Epithelial cell of esophagus (primary cell): ENCODE measurements around the gene GPC5.

Source experiments
- DNase-seq: peaks from one replicate; pipeline ENCODE4 v3.0.0; 2010; ENCODE audit warnings: low read depth
- H3K4me3 ChIP-seq: 2 replicates; pipeline ENCODE4 v1.5.1; 2011; ENCODE audit warnings: mild to moderate bottlenecking, low read length, control low read depth
- CTCF ChIP-seq: IDR thresholded peaks from 2 replicates; pipeline ENCODE4 v1.5.1; 2011; ENCODE audit warnings: low read depth, mild to moderate bottlenecking, low read length, control low read depth, inconsistent platforms; ENCODE audit not compliant: insufficient read depth; ENCODE audit errors: missing control alignments

GPC5 gene

GRCh38 chr13:92390217-92390616 is 991.8 kb downstream of the GPC5 start:
- no peak for TF ChIP-seq CTCF
- DNase-seq, result no peak
- no peak overlapping the region for H3K4me3 ChIP-seq

- no peak for TF ChIP-seq CTCF
- no peak for DNase-seq
- no peak overlapping the region for H3K4me3 ChIP-seq
These were observed 1005.2 kb downstream of the GPC5 start for GRCh38 chr13:92403606-92404005.

GRCh38 chr13:92407858-92408257 is 1009.4 kb downstream of the GPC5 start:
- DNase-seq, result no peak
- H3K4me3 ChIP-seq, result no peak overlapping the region
- no peak for TF ChIP-seq CTCF

- no peak for TF ChIP-seq CTCF
- no peak for DNase-seq
- no peak overlapping the region for H3K4me3 ChIP-seq
These were observed 1014.1 kb downstream of the GPC5 start for GRCh38 chr13:92412481-92412880.

GRCh38 chr13:92412996-92413395 is 1014.6 kb downstream of the GPC5 start:
- H3K4me3 ChIP-seq, result no peak overlapping the region
- no peak for DNase-seq
- TF ChIP-seq CTCF, result no peak

- TF ChIP-seq CTCF, result no peak
- DNase-seq, result no peak
- no peak overlapping the region for H3K4me3 ChIP-seq
These were observed 1015.0 kb downstream of the GPC5 start for GRCh38 chr13:92413452-92413851.

GRCh38 chr13:92414851-92415250 is 1016.4 kb downstream of the GPC5 start:
- no peak overlapping the region for H3K4me3 ChIP-seq
- no peak for DNase-seq
- TF ChIP-seq CTCF, result no peak
